ENCODE data around the gene DCST2. TPM values are rescaled to one million over a fixed set of nuclear protein-coding genes. Genes with fewer than 3 reads are reported as not detected.

DCST2 gene
- total RNA-seq, 1 experiment from 2014 or later = 0.61 TPM

- Mint-ChIP-seq H3K4me1 (ENCODE audit: low read depth, unreplicated experiment) (peaks cover 8% of the 10 kb centered on the region), H3K4me3 (ENCODE audit: unreplicated experiment) (peak overlapping the region; percentile 20), H3K27me3 (ENCODE audit: insufficient read depth, unreplicated experiment) (no peaks in the 10 kb centered on the region), H3K27ac (ENCODE audit: unreplicated experiment) (no peak overlapping the region), H3K36me3 (ENCODE audit: insufficient read depth, unreplicated experiment) (peaks cover 15% of the 10 kb centered on the region), H3K9me3 (ENCODE audit: unreplicated experiment) (no peaks in the 10 kb centered on the region)
- ChIA-PET POLR2A (no interaction called here), CTCF (interaction anchor here (0.5 to 1.2 kb wide), 4 partner anchors 8 to 881 kb away, joined by 3 to 5 read pairs (median 4); partner anchors contain the start of gene ADAM15)
- Histone ChIP-seq H3K9me3 (no peaks in the 10 kb centered on the region), H3K4me1 (peaks cover 25% of the 10 kb centered on the region), H3K27me3 (replicated peaks; ENCODE audit: control insufficient read depth, insufficient read depth, low read length) (no peaks in the 10 kb centered on the region), H3K36me3 (ENCODE audit: control insufficient read depth, insufficient read depth, low read length) (peaks cover 2% of the 10 kb centered on the region; the same call in 1 of the 2 replicates), H3K4me3 (ENCODE audit: low read depth, low read length) (no peak overlapping the region)
- DNase-seq = peak in 1 of 2 experiments; percentile 64
- no TSS peak for BruUV-seq (replicated peaks)
- no peak for TF ChIP-seq CTCF (IDR thresholded peaks at IDR 0.05; ENCODE audit: insufficient read depth in 1 of 2, low read depth in 1 of 2, low read length in 1 of 2, severe bottlenecking in 1 of 2, unreplicated experiment in 1 of 2)
- intact Hi-C loops (cut with micrococcal nuclease; ENCODE audit: unreplicated experiment) = loop anchor here (1.0 kb wide), 1 partner anchor 15 kb away; no protein-coding TSS in a partner anchor
These were observed 36.1 kb upstream of the DCST2 start for GRCh38 chr1:155069551-155070157.

DNA sequence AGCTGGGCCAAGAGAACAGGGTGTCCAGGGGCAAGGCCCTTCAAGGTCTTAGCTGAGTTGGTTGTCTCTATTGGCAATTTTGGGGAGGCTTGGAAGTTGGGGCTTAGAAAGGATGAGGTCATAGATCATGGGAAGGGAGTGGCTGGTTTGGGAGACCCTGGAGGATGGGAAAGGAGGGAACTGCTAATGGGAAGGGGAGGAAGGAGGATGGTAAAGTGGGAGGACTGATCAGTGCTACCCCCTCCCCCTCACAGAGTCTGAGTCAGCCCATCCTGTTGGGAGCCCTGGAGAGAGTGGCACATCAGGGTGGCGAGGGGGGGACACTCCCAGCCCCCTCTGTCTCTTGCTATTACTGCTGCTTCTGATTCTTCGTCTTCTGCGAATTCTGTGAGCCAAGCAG lies 35.0 kb upstream of the DCST2 start:
- H3K27me3 Mint-ChIP-seq (ENCODE audit: insufficient read depth, unreplicated experiment) = no peaks in the 10 kb centered on the region
- H3K36me3 ChIP-seq (ENCODE audit: control insufficient read depth, insufficient read depth, low read length) = peaks cover 2% of the 10 kb centered on the region; the same call in 1 of the 2 replicates
- H3K4me1 Mint-ChIP-seq (ENCODE audit: low read depth, unreplicated experiment) = peaks cover 16% of the 10 kb centered on the region
- H3K9me3 Mint-ChIP-seq (ENCODE audit: unreplicated experiment) = no peaks in the 10 kb centered on the region
- H3K4me1 ChIP-seq = peaks cover 29% of the 10 kb centered on the region
- intact Hi-C loops (cut with micrococcal nuclease; ENCODE audit: unreplicated experiment) = no loop called here
- H3K4me3 ChIP-seq (ENCODE audit: low read depth, low read length) = no peak overlapping the region
- no peaks in the 10 kb centered on the region for H3K27me3 ChIP-seq (replicated peaks; ENCODE audit: control insufficient read depth, insufficient read depth, low read length)
- no peak for TF ChIP-seq CTCF (IDR thresholded peaks at IDR 0.05; ENCODE audit: insufficient read depth in 1 of 2, low read depth in 1 of 2, low read length in 1 of 2, severe bottlenecking in 1 of 2, unreplicated experiment in 1 of 2)
- no peak for DNase-seq
- no peak overlapping the region for H3K27ac Mint-ChIP-seq (ENCODE audit: unreplicated experiment)
- peaks cover 20% of the 10 kb centered on the region for H3K36me3 Mint-ChIP-seq (ENCODE audit: insufficient read depth, unreplicated experiment)
- ChIA-PET CTCF (no interaction called here), POLR2A (no interaction called here)
- BruUV-seq (replicated peaks) = no TSS peak
- no peak overlapping the region for H3K4me3 Mint-ChIP-seq (ENCODE audit: unreplicated experiment)
- no peaks in the 10 kb centered on the region for H3K9me3 ChIP-seq

GRCh38 chr1:155066777-155067176 lies 33.2 kb upstream of the DCST2 start:
- BruUV-seq (replicated peaks) = no TSS peak
- Mint-ChIP-seq H3K4me3 (ENCODE audit: unreplicated experiment) (no peak overlapping the region), H3K27me3 (ENCODE audit: insufficient read depth, unreplicated experiment) (no peaks in the 10 kb centered on the region), H3K9me3 (ENCODE audit: unreplicated experiment) (no peaks in the 10 kb centered on the region), H3K27ac (ENCODE audit: unreplicated experiment) (no peak overlapping the region), H3K36me3 (ENCODE audit: insufficient read depth, unreplicated experiment) (peaks cover 20% of the 10 kb centered on the region), H3K4me1 (ENCODE audit: low read depth, unreplicated experiment) (peaks cover 22% of the 10 kb centered on the region)
- no peak for DNase-seq
- H3K9me3 ChIP-seq = no peaks in the 10 kb centered on the region
- H3K4me1 ChIP-seq = peaks cover 37% of the 10 kb centered on the region
- TF ChIP-seq CTCF (IDR thresholded peaks at IDR 0.05; ENCODE audit: insufficient read depth in 1 of 2, low read depth in 1 of 2, low read length in 1 of 2, severe bottlenecking in 1 of 2, unreplicated experiment in 1 of 2) = no peak
- POLR2A ChIA-PET = no interaction called here
- H3K36me3 ChIP-seq (ENCODE audit: control insufficient read depth, insufficient read depth, low read length) = peaks cover 2% of the 10 kb centered on the region; the same call in 1 of the 2 replicates
- no peaks in the 10 kb centered on the region for H3K27me3 ChIP-seq (replicated peaks; ENCODE audit: control insufficient read depth, insufficient read depth, low read length)
- intact Hi-C loops (cut with micrococcal nuclease; ENCODE audit: unreplicated experiment) = no loop called here
- CTCF ChIA-PET = no interaction called here
- no peak overlapping the region for H3K4me3 ChIP-seq (ENCODE audit: low read depth, low read length)
